CD14-positive monocyte (primary cell): ENCODE measurements around the gene VMAC. TPM values are rescaled to one million over a fixed set of nuclear protein-coding genes. Genes with fewer than 3 reads are reported as not detected.
A peak's percentile ranks its signal among the peaks of the same experiment; 100 is the strongest.

Source experiments
- DNase-seq, 3 donors: peaks; one replicate each; pipeline ENCODE4 v3.0.0-alpha.2; 2011 to 2022
- H2AFZ ChIP-seq: 2 replicates; pipeline ENCODE4 v1.6.0; 2012; ENCODE audit warnings: mild to moderate bottlenecking, low read depth, low read length, inconsistent platforms; ENCODE audit not compliant: insufficient read depth, poor library complexity, severe bottlenecking
- H3K27ac ChIP-seq, 2 donors: 1 replicate in 1 of 2; 2 replicates in 1 of 2; pipeline ENCODE4 v1.5.1; 2012 to 2013; ENCODE audit warnings: low read length in 2 of 2, control low read depth in 1 of 2, inconsistent platforms in 1 of 2, low read depth in 1 of 2, mild to moderate bottlenecking in 1 of 2
- H3K27me3 ChIP-seq, 2 donors: one replicate each; pipeline versions ENCODE4 v1.6.0 to v1.6.1; 2011 to 2013; ENCODE audit warnings: low read length in 2 of 2; ENCODE audit not compliant: control insufficient read depth in 2 of 2, insufficient read depth in 2 of 2
- H3K36me3 ChIP-seq, 2 donors: replicated peaks in 1 of 2; 1 replicate in 1 of 2; 2 replicates in 1 of 2; pipeline versions ENCODE4 v1.5.1 to v1.6.1; 2012 to 2013; ENCODE audit warnings: low read length in 2 of 2, control low read depth in 1 of 2, inconsistent platforms in 1 of 2, mild to moderate bottlenecking in 1 of 2; ENCODE audit not compliant: insufficient read depth in 2 of 2, control insufficient read depth in 1 of 2
- H3K4me1 ChIP-seq, 2 donors: 1 replicate in 1 of 2; 2 replicates in 1 of 2; pipeline versions ENCODE4 v1.5.1 to v1.6.1; 2012 to 2013; ENCODE audit warnings: low read length in 2 of 2, control low read depth in 1 of 2, inconsistent platforms in 1 of 2, mild to moderate bottlenecking in 1 of 2, moderate library complexity in 1 of 2; ENCODE audit not compliant: insufficient read depth in 2 of 2, control insufficient read depth in 1 of 2
- H3K4me2 ChIP-seq: replicated peaks from 2 replicates; pipeline ENCODE3; 2012; ENCODE audit warnings: low read length, moderate library complexity, mild to moderate bottlenecking; ENCODE audit not compliant: poor library complexity, severe bottlenecking; ENCODE audit errors: extremely low read depth
- H3K4me3 ChIP-seq, 3 experiments: fragments of 200-600 bp in 1 of 3; sonication (generic) in 1 of 3; replicated peaks in 1 of 3; 1 replicate in 2 of 3; 2 replicates in 1 of 3; pipeline ENCODE4 v1.5.1; 2011 to 2013; ENCODE audit warnings: low read length in 3 of 3, mild to moderate bottlenecking in 3 of 3, control low read depth in 2 of 3, low read depth in 2 of 3, inconsistent platforms in 1 of 3, moderate library complexity in 1 of 3
- H3K79me2 ChIP-seq: 2 replicates; pipeline ENCODE4 v1.6.0; 2012; ENCODE audit warnings: mild to moderate bottlenecking, control low read depth, inconsistent platforms, low read length, moderate library complexity; ENCODE audit not compliant: insufficient read depth
- H3K9ac ChIP-seq: 2 replicates; pipeline ENCODE4 v1.6.0; 2017; ENCODE audit warnings: low read length, mild to moderate bottlenecking; ENCODE audit not compliant: insufficient read depth, poor library complexity, severe bottlenecking
- H3K9me3 ChIP-seq, 2 donors: replicated peaks in 1 of 2; 1 replicate in 1 of 2; 2 replicates in 1 of 2; pipeline versions ENCODE4 v1.5.1 to v1.6.1; 2012 to 2013; ENCODE audit warnings: low read length in 2 of 2, control low read depth in 1 of 2; ENCODE audit not compliant: control insufficient read depth in 1 of 2, insufficient read depth in 1 of 2
- H4K20me1 ChIP-seq: 2 replicates; pipeline ENCODE4 v1.6.0; 2012; ENCODE audit warnings: mild to moderate bottlenecking, low read length, control low read depth, moderate library complexity; ENCODE audit not compliant: insufficient read depth
- H3K27ac Mint-ChIP-seq, 7 donors: one replicate each; pipeline ENCODE4 v1.8.0; 2020; ENCODE audit warnings: mild to moderate bottlenecking in 7 of 7, mixed read lengths in 7 of 7, moderate library complexity in 6 of 7, inconsistent platforms in 2 of 7
- H3K27me3 Mint-ChIP-seq, 3 donors: one replicate each; pipeline ENCODE4 v1.8.0; 2021 to 2022; ENCODE audit warnings: low read depth in 3 of 3, mild to moderate bottlenecking in 3 of 3, mixed read lengths in 3 of 3, moderate library complexity in 3 of 3, inconsistent platforms in 1 of 3
- H3K36me3 Mint-ChIP-seq, 2 donors: one replicate each; pipeline ENCODE4 v1.8.0; 2020; ENCODE audit warnings: mixed read lengths in 2 of 2, inconsistent platforms in 1 of 2, mild to moderate bottlenecking in 1 of 2
- H3K4me1 Mint-ChIP-seq: one replicate; pipeline ENCODE4 v1.8.0; 2020; ENCODE audit warnings: mild to moderate bottlenecking, mixed read lengths
- H3K4me3 Mint-ChIP-seq, 2 donors: one replicate each; pipeline ENCODE4 v1.8.0; 2020; ENCODE audit warnings: mild to moderate bottlenecking in 2 of 2, mixed read lengths in 2 of 2, moderate library complexity in 1 of 2
- H3K9me3 Mint-ChIP-seq, 7 donors: one replicate each; pipeline ENCODE4 v1.8.0; 2020 to 2022; ENCODE audit warnings: mixed read lengths in 7 of 7, mild to moderate bottlenecking in 6 of 7, moderate library complexity in 6 of 7, inconsistent platforms in 2 of 7
- WGBS: methylation state at CpG from one replicate; pipeline ENCODE4 v1.1.5; 2013; ENCODE audit warnings: missing lambda C conversion rate; ENCODE audit not compliant: insufficient coverage; 5-methylcytosine and 5-hydroxymethylcytosine counted together
- intact Hi-C, 2 donors: fragments of 100-400 bp; cut with micrococcal nuclease; formaldehyde crosslinking; loops; one replicate each; pipeline versions ENCODE4 v1.15.0 to v1.15.1; 2023
- polyA plus RNA-seq, 3 donors: library from polyadenylated mRNA; depleted of rRNA in 1 of 3; unstranded in 2 of 3; stranded (reverse) in 1 of 3; fragments of 300-500 nt in 2 of 3; fragments of >200 nt in 1 of 3; fragmentation: Illumina TruSeq in 2 of 3; gene quantifications; 1 replicate in 2 of 3; 2 replicates in 1 of 3; pipeline ENCODE4 v1.2.3, GENCODE V29; 2012 to 2021
- TF ChIP-seq, protein P1 (sequence below): fragments of 200-600 bp; IDR thresholded peaks from one replicate; pipeline ENCODE4 v1.8.0; 2022; ENCODE audit warnings: antibody characterized with exemption, mild to moderate bottlenecking

The VMAC gene
- polyA plus RNA-seq, 3 donors = 3.1 to 13.0 (median 4.3) TPM

DNA sequence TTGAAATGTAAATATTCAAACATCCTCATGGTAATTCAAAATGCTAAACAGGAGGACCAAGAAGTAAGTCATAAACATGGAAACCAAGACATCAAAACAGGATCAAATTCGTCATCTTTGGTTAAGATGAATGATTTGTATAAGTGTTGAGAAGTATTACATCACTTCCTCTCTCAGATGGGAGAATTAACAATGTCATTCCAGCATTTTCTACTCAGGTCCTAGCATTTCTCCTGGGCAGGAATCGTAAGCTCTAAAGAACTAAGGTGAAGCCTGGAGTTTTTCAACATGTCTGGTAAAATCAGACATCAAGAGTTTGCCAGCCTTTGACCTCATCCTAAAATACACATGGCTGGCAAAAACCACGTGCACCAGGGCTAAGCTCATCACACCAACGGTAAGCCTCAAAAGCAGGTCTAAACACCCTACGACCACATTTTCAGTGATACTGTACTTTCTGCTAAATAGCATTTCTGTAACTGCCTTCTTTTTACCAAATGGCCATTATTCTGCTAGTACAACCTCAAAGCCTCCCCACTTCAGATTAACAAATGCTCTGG is 48.4 kb downstream of the VMAC start:
- intact Hi-C loops = no loop called here
- WGBS = 51% methylated on average over 3 of the region's 5 CpGs
- peak overlapping the region; percentile 58 to 63 for H3K4me3 Mint-ChIP-seq
- DNase-seq = peak; percentile 32 to 52 (median 50)
- H3K4me1 Mint-ChIP-seq = peaks cover 64% of the 10 kb centered on the region
- no peaks in the 10 kb centered on the region for H3K9me3 ChIP-seq
- H3K27ac ChIP-seq = peak overlapping the region in 1 of 2 donors; percentile 70
- H3K9me3 Mint-ChIP-seq = no peaks in the 10 kb centered on the region
- H3K4me3 ChIP-seq = peak overlapping the region in 1 of 3 experiments; percentile 39
- peaks cover 29 to 30% of the 10 kb centered on the region in 2 donors for H3K36me3 Mint-ChIP-seq
- H3K27ac Mint-ChIP-seq = peak overlapping the region; percentile 57 to 91 (median 88)
- peaks cover 0 to 5% (median 0%) of the 10 kb centered on the region in 3 donors for H3K27me3 Mint-ChIP-seq
- H3K9ac ChIP-seq = no peak overlapping the region
- H4K20me1 ChIP-seq = peaks cover 79% of the 10 kb centered on the region
- peak overlapping the region; percentile 46 for H3K4me2 ChIP-seq
- H3K27me3 ChIP-seq = no peaks in the 10 kb centered on the region
- H2AFZ ChIP-seq = no peak overlapping the region
- peaks cover 8 to 31% of the 10 kb centered on the region in 2 donors for H3K36me3 ChIP-seq
- peaks cover 95% of the 10 kb centered on the region for H3K79me2 ChIP-seq
- TF ChIP-seq, protein P1, sequence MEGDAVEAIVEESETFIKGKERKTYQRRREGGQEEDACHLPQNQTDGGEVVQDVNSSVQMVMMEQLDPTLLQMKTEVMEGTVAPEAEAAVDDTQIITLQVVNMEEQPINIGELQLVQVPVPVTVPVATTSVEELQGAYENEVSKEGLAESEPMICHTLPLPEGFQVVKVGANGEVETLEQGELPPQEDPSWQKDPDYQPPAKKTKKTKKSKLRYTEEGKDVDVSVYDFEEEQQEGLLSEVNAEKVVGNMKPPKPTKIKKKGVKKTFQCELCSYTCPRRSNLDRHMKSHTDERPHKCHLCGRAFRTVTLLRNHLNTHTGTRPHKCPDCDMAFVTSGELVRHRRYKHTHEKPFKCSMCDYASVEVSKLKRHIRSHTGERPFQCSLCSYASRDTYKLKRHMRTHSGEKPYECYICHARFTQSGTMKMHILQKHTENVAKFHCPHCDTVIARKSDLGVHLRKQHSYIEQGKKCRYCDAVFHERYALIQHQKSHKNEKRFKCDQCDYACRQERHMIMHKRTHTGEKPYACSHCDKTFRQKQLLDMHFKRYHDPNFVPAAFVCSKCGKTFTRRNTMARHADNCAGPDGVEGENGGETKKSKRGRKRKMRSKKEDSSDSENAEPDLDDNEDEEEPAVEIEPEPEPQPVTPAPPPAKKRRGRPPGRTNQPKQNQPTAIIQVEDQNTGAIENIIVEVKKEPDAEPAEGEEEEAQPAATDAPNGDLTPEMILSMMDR = no peak
- H3K4me1 ChIP-seq = peaks cover 49 to 50% of the 10 kb centered on the region in 2 donors

DNA sequence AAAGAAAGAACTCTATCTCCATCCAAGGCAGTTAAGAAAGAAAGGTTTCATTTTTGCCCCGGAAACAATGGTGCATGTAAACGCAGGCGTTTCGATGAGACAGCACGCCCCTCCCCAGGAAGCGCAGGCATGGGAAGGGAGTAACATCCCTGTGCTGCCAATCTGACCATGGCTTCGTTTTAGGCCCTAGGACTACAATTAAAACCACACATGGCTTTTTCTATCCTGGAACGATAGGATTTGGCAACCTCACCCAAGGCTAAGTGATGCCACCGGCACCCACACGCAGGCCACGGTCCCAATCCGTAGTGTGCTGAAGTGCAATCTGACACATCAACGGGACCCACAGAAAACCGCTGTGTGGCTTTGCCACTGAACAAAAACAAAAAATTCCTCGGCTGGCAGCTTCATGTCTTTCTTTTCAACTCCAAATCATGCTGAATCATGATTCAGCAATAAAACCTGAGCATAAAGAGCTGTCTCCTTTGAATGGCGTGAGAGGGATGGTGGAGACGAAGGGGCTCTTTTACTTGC is 49.1 kb downstream of the VMAC start:
- Histone ChIP-seq H3K9me3 (no peaks in the 10 kb centered on the region), H3K4me2 (peak overlapping the region; percentile 46), H3K36me3 (peaks cover 10 to 37% of the 10 kb centered on the region in 2 donors), H3K9ac (no peak overlapping the region), H3K4me1 (peaks cover 43% of the 10 kb centered on the region in 2 donors), H2AFZ (no peak overlapping the region), H3K79me2 (peaks cover 99% of the 10 kb centered on the region), H4K20me1 (peaks cover 85% of the 10 kb centered on the region), H3K27me3 (no peaks in the 10 kb centered on the region), H3K27ac (peak overlapping the region; percentile 14 to 70), H3K4me3 (peak overlapping the region in 1 of 3 experiments; percentile 39)
- TF ChIP-seq, protein P1 = no peak
- peaks cover 58% of the 10 kb centered on the region for H3K4me1 Mint-ChIP-seq
- 9% methylated on average over 13 of the region's 17 CpGs for WGBS
- peak overlapping the region; percentile 58 to 63 for H3K4me3 Mint-ChIP-seq
- peaks cover 0 to 5% (median 0%) of the 10 kb centered on the region in 3 donors for H3K27me3 Mint-ChIP-seq
- DNase-seq = peak; percentile 18 to 25 (median 25)
- H3K9me3 Mint-ChIP-seq = no peaks in the 10 kb centered on the region
- H3K27ac Mint-ChIP-seq = peak overlapping the region; percentile 57 to 86 (median 75)
- intact Hi-C loops = no loop called here
- peaks cover 31 to 33% of the 10 kb centered on the region in 2 donors for H3K36me3 Mint-ChIP-seq
